Activated T-helper 1 cell treated with Interleukin-2 at 50 U/mL for 16 hours (primary cell): ENCODE results near the gene GTF2H2C.
"Not testable (repeated sequence)": the region's sequence is repeated elsewhere in the genome, so short reads cannot be mapped to it uniquely, and the experiment has no call there.

Source experiments
- DNase-seq: peaks from one replicate; pipeline ENCODE4 v3.0.0-alpha.2; 2020; ENCODE audit warnings: low read depth

Gene GTF2H2C

DNA sequence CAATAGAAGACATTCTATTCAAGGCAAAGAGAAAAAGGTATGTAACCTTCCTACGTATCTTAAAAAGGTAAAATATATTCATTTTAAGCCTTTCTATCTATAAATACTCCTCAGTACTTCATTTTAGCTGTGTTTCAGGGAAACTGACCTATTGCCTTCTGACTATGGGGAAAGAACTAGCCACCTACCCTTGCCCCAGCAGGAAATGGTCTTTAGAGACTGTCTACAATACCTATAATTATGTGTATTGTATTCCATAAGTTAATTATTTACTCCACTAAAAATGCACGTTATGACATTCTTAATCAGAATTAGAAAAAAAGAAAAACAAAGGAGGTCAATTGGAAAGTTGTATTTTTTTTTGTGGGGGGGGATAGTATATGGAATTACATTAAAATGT is 6.2 kb downstream of the GTF2H2C start:
- DNase-seq = not testable (repeated sequence)

DNA sequence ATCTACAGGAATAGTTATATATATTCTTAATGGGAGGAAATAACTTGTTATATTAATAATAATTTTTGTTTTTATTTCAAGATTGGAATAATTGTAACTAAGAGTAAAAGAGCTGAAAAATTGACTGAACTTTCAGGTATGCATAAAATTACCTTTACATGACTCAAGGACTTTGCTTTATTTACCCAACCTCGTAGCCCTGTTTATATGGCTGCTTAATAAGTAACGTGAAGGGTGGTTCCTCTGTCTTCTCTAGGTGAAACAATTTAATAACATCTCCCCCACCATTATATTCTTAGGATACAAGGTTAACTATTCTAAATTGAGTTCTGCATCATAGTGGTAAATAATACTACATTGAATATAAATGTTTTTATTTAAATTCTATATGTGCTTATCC is 8.1 kb downstream of the GTF2H2C start:
- not testable (repeated sequence) for DNase-seq

DNA sequence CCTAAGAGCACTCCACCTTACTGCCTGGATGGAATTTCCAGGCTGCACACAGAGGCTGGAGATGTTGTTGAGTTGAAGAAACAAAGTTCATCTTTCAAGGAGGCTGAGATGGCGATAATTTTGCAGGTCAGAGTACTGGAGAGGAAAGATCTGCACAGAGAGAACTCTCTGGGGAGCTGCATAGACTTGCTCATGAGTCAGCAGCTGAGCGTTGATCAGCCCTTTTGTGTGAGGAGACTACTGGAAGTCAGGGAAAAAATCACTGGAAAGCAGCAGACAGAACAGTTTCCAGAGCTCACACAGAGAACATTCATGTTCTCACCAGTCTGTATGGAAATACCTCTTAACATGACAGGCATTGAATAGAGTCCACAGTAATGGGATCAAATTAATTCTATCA is 23.4 kb downstream of the GTF2H2C start:
- DNase-seq = not testable (repeated sequence)

DNA sequence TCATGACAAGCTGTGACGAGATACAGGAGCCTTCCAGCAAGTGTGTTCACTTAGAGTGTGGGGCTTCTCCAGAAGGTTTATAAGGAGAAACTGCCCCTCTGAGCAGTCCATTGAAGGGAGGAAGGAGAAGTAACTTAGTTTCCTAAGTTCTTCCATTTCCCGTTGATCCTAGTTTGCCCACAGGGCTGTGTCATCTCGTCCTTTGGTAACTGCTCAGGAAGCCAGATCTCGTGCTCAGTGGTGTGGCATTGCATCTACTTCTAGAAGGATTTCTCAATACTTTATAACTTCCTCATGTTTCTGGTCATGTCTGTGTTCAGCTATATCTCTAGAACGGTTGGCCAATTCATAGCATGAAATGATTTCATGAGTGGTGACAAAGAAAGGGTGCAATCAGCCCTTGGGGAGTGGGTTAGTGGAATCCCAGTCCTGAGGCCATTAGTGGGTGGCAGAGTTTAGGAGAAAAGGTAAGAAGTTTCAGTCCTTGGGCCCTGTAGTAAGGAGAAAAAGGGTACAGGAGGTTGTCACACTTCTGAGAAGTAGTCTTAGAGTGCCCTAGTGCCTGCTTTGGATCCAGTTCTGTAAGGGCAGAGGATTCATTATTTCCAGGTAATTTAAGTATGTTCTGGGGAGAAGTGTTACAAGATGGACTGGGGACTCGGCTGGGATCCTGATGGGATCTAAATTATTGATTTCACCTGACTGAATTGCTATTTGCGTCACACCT is 36.3 kb downstream of the GTF2H2C start:
- DNase-seq = not testable (repeated sequence)

DNA sequence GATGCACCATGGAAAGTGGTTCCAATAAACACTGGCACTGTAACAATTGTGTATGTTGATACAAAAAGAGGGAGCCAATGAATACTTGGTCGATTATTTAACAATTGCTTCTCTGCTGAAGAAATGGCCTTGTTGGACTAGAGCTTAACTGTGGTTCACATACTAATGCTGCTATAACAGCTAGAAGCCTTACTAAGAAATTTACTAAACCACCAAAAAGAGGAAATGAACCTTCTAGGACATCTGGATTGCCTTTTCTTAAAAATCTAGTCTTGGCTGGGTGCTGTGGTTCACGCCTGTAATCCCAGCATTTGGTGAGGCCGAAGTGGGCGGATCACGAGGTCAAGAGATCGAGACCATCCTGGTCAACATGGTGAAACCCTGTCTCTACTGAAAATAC is 42.0 kb downstream of the GTF2H2C start:
- not testable (repeated sequence) for DNase-seq

DNA sequence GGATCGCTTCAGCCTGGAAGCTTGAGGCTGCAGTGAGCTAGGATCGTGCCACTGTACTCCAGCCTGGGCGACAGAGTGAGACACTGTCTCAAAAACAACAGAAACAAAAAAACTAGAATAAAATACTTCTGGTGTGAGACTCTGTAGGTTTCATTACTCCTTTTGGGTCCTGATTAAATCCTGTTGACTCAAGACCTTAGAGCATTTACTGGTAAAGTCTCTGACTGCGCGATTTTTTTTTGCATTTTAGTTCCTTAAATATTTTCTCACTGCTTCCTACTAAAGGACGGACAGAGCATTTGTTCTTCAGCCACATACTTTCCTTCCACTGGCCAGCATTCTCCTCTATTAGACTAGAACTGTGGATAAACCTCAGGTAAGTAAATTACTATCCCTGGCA is 46.8 kb downstream of the GTF2H2C start:
- not testable (repeated sequence) for DNase-seq

DNA sequence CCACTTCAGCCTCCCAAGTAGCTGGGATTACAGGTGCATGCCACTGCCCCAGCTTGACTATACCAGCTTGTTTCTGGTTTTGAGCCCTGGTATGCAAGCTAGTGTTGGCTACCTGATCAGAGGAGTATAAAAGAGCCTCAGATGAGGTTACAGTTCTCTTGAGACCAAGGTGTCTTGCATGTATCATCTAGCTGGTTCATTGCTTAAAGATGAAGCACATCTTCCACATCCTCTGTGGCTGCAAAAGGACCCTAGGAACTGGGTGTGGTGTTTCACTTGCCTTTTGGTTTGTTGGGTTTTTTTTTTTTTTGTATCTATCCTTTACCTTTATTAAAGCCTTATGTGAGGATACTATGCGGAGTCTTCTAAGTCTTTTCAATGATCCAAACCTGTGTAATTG is 47.8 kb downstream of the GTF2H2C start:
- DNase-seq = not testable (repeated sequence)

DNA sequence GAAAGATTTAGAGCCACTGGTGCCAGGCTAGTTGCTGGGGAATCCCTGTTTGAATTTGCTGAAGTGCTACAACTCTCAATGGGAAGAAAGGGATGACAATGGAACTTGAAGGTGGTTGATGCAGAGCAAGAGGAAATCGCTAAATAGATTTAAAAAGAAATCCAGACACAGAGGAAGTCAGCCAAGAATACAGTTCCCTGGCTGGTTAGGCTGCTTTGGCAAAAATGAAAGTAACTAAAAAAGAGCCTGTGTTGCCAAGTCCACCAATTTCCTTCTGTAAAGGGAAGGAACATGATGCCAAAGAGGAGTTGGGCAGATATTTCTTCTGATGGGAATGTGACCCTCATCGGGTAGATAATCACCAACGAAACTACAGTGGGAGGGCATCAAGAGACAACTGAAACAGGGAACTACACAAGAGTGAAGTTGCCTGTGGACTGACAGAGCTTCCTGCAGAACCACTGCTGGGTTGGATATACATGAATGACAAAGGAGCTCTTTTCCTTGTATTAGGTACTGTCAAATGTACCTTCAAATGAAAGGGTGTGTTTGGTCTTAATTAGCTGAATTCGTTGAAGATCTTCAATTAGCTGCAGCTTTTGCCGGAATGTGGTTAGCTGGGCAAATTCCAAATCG is 49.0 kb downstream of the GTF2H2C start:
- not testable (repeated sequence) for DNase-seq

DNA sequence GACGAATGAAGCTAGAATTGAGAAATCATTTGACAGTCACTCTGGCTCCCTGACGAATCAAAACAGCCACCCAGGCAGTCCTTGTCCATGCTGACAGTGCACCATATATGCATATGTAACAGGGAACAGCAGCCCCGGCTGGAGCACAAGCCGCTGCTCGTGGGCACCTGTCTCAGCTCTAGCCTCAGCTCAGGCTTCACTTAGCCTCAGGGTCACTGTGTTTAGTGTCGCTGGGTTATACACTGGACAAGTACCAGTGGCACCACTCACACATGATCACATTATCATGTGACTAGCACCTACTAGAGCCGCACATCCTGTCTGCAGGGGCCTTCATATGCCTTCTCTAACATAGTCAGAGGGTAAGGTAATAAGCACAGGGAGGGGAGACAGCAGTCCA is 54.9 kb downstream of the GTF2H2C start:
- not testable (repeated sequence) for DNase-seq

DNA sequence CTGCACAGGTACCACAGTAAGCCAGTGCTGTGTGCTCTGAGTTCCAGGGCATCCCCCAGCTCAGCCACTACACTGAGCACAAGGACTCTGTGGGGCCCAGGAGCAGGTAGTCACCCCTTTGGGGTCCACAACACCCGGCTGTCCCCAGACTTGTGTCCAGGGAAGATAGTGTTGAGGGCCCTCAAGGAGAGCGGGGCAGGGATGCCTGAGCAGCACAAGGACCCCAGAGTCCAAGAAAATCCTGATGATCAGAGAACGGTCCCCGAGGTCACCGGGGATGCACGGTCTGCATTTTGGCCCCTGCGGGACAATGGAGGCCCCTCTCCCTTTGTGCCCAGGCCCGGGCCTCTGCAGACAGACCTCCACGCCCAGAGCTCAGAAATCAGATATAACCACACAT is 71.9 kb downstream of the GTF2H2C start:
- not testable (repeated sequence) for DNase-seq
